NCI-H524 treated with DMSO at 0.1 percent for 48 hours (cell line): ENCODE data around the gene MNX1.

Experiments
- DNase-seq: peaks from one replicate; lab custom pipeline; 2025; lab: John Stamatoyannopoulos, UW

The MNX1 gene

DNA sequence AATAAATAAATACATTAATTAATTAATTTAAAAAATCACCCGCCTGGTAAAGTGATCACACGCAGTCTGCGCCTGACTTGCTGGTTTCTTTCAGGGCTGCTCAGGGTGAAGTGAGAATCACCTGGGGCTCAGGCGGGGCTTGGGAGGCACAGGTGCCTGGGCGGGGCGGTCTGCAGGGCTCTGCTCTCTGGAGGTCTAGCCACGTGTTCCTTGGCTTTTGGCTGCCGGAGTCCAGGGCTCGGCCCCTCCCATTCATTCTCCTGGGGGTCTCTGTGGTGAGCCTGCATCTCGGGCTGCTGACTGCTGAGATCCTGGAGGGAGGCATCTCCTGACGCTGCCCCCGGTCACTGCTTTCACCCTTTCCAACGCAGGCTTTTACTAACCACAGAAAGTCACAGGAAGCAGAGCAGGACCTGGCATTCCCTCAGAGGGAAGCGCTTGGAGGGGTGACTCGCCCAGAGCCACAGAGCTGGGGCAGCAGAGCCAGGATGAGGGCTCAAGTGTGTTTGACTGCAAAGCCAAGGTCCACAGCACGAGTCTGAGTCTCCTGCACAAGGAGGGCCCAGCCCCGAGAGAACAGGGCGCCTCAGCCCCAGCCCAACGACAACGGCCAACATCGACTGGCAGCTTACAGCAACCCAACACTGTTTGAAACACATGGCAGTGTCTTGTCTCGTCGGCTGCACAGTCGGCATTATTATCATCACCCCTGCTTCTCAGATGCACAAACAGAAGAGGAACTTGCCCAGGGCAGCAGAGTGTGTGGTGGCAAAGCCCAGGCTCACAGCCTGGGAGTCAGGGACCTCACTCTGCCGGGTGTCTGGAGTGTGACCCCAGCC is 22.4 kb upstream of the MNX1 start:
- DNase-seq, result no peak

DNA sequence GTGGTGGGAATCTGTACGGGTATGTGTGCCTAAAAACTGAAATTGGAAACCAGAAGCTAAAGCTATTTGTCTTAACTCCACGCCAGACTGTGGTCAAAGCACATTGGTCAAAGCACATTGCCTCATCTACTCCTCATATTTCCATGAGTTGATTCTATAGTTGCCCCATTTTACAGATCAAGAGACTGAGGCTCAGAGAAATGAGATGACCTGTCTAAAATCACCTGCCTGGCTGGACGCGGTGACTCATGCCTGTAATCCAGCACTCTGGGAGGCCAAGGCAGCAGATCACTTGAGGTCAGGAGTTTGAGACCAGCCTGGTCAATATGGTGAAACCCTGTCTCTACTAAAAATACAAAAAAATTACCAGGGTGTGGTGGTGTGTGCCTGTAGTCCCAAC is 21.7 kb upstream of the MNX1 start:
- no peak for DNase-seq

DNA sequence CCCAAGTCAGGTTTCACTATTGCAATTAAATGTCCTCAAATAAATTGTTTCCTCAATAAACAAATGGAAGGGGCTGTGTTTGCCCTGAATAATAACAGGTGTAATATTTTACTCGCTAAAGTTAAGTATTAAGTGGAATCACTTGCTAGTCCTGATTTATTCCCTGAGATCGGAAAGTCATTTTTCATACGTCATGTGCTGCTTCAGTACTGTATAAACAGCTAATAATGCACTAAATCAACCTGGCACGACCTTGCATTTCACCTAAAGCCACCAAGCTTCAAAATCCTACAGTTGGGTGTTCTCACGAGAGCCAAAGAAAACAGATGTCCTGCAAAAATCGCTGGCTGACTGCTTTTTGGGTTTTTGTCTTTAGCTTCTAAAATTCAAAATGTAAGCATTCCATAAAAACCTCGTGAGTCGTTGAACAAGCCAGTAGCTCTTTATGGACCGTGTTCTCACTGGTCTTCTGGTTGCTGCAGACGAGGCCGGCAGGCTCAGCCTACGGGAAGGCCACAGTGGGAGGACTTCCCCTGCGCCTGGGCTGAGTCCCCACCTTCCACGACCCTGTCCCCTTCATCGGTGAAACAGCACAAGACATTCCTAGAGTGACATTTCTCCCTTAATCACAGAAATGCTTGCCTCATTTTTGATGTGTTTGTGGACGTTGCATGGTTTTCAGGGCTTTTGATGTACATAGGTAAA is 17.9 kb upstream of the MNX1 start:
- no peak for DNase-seq

DNA sequence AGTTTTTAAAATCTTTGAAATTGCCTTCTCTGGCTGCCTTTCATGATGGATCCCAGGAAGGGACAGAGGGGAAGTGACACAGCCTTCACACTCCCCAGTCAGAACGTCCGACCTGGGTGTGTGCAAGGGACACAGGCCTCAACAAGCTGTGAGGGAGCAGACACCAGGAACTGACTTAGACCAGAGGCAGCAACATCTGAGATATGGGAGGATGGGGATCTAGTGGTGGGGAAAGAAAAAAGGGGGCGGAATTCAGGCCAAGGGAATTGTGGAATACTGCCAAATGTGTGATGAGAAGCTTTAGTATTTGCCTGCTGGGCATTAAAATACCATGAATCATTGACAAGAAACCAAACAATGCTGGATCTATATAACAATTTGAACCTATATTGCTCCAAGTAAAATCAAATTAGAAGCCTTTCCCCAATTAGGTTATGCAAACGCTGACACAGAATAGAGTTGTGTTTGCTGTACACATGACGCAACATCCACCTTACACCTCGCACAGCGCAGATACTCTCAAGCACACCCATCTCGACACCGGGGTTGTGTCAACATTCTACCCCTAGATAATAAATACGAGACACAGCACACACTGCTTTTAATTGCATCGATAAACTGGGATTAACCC is 17.2 kb upstream of the MNX1 start:
- no peak for DNase-seq

DNA sequence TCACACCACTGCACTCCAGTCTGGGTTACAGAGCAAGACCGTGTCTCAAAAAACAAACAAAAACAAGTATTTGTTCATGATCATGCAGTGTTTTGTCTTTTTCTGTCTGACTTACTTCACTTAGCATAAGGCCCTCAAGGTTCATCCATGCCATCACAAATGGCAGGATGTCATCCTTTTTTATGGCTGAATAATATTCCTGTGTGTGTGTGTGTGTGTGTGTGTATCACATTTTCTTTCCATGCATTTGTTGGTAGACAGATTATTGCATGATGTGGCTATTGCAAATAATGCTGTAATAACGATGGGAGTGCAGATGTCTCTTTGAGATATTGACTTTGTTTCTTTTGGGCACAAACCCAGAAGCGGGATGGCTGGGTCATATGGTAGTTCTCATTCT is 14.3 kb upstream of the MNX1 start:
- no peak for DNase-seq

DNA sequence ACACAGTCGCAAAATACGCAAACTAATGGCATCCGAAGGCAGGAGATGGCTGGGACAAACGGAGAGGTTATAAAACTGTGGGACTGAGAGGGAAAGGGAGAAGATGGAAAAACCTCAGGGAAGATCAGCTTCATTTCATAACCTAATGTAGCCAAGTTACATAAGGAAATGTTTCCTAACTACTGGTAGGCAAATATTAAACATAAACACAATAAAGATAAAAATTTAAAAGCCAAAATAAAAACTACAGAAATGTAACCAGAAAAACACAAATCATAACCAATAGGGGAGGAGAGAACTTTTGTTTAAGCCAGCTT is 13.1 kb upstream of the MNX1 start:
- no peak for DNase-seq

DNA sequence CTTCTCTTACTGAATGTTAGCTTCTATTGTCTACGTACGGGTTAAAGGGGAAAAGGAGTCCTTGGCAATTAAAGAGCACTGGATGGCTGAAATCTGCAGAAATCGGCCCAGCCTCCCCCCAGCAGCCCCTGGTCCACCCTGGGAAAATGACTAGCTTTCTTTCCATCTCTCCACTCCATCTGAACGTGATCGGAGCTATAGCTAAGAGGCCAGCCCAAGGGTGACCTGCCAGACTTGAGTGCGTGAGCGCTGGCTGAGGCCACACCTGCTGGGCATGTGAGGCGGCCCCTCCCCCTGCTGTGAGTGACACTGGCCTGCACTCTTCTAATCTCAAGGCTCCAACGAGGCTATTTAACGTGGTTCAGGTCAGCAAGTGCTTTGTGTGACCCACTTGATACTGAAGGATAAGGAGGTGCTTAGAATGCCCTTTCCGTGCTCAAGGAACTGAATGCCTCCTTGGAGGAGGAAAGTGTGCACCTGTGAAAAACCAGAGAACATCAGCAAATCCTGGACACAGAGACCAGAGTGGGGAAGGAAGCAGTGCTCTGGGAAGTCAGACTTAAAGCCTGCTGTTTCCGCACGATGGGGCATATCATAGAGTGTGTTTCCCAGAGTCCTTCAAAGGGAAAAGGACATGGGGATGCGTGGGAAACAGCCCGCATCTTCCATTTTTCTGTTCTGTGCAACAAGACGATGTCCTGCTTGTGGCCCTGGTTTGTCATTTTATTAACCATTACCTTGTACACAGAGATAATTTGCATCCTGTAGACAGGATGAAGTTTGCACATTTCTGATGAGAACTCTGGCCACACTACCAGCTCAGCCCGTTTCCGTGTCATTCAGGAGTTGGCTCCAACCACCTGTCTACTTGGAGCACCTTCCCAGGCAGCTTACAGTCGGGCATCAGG is 12.5 kb upstream of the MNX1 start:
- DNase-seq, result no peak

DNA sequence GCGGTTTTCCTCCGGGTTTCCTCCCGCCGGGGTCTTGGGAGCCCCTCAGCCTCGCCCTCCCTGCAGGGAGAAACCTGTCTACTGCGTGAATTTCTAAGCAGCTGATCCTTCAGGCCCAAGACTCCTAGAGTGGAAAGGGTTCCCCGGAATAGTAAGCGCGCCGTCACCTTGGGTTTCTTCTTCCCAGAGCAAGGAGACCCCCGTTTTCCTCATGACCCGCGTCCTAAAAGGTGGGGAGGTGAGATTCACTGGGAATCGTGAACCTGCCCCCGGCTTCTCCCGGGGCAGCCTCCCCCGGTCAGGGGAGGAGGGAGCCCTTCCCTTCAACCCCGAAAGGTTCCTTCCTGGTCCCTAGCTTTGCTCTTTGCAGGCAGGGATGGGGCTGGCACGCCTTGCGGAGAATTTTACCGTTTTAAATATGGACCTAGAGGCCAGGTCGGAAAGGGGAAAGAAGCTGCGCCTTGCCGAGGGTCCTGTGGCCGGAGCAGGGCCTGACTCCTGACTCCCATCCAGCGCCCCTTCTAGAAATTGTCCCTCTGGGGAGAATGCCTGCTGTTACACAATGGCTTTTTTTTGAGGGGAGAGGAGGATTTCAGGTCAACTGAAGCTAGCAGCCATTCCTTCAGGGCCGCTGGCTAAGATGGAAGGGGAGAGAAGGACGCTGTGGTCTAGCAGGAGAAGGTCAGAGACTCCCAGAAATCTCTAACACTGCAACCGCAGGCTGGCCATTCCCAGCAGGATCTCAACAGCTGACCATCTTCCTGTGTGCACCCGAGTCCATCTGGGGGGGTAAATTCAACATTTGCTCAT is 11.6 kb upstream of the MNX1 start:
- DNase-seq, result no peak

DNA sequence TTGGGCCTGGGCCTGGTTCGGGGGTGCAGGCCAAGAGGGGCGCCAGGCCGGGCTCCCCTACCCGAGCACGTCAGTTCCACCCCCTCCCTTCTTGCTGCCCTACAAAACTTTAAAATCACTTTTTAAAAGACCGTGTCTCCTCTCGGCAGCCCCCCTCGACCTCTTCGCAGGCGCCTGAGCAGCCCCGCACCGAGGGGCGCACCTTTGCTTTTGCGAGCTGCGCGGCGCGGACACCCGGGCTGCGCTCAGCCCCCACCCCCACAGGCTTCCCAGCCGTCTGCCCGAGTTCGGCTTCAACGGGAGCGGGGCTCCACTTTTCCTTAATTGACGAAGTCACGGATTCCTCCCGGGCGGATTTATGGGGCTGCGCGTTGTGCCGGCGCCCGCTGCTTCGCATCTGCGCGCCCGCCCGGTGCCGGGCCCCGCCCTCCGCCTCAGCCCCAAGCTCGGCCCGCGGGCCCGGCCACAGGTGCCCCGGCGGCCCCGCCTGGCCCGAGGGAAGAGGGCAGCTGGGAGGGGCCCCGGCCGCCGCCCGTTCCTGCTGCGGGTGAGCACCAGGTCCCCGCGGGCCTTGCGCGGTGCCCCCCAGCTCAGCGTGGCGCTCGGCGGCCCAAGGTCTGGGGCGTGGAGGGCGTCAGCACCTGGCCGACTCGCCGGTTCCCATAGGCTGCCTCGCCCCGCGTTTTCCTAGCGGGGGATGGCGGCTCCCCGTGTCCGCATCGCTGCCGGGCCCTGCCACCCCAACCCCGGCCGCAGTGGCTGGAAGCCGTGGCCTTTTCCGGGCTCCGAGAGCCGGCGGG is 10.8 kb upstream of the MNX1 start:
- no peak for DNase-seq

DNA sequence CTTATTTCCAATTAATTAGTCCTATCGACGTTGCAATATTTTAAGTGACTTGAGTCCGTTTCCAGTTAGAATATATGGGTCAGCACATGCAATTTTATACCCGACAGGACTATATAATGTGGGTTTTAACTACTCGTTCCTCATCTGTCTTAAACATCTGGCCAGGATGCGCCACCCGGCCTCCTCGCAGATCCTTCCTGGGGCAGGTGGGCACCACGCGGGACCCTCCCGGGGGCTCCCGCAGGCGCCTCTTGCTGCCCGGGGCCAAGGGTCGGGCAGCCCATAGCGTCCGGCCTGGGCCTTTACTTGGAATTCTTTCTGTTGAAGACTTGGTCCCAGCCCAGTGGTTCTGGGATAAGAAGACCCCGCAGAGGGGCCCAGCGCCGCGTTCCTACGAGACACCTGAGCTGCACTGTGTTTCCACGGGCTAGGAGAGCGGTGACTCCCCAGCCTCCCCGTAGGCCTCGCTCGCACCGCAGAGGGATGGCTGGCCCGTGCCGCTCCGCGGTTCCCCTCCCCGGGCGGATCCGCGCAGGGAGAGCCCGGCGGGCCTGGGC is 10.1 kb upstream of the MNX1 start:
- DNase-seq, result no peak

DNA sequence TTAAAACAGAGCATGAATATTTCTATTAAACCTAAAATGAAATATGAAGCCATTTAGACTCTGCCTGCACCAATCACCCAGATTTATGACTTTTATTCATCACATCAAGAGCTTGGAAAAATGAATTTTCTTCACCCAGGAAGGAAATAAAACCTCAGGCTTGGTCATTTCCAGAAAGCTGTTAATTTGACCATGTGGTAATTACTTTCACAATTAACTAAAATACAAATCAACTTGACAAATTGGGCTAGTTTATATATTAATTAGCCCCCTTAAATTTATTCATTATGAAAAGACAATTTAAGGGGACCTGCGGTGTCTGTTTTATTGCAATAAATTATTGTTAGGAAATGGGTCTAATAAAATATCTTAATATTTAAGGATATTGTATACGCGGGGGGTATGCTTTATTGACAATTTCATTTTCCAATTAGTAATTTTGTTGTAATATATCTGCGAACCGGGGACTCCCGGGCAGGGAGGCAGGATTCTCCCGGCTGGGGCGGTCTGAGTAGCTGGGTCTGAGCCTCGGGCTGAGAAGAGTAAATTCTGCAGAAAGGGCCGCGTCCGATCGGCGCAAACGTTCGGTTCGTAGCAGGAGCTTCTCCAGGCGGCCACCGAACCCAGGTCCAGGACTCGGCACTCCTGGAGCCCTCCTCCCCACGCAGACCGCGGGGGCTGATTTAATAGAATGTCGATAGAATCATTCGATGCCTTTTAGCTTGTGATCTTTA is 9.4 kb upstream of the MNX1 start:
- DNase-seq, result no peak

DNA sequence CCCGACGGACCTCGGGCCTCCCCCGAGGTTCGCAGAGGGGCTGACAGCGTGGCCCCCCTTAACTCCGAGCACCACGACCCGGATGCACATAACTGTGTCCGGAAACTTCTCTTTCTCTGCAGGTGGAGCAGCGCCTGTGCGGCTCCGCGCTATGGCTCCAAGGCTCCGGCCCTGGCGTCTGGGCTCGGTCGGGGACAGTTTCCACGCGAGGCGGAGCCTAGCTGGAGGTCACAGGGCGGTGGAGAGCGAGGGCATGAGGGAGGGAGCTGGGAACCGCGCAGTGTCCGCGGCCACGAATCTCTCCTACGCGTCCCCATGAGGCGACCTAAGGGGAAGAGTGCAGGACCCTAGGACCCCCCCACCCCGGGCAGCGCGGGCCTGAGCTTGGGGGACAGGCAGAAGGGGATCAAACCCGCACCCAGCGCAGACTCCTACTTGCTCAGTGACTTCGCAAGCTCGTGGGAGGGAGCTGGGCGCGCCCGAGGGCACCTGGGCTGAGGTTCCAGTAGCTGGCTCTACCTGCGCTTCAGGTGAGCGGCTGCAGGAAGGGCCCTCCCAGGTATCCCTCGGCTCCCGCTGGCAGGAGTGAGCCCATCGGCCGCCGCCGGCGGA is 8.6 kb upstream of the MNX1 start:
- DNase-seq, result no peak

DNA sequence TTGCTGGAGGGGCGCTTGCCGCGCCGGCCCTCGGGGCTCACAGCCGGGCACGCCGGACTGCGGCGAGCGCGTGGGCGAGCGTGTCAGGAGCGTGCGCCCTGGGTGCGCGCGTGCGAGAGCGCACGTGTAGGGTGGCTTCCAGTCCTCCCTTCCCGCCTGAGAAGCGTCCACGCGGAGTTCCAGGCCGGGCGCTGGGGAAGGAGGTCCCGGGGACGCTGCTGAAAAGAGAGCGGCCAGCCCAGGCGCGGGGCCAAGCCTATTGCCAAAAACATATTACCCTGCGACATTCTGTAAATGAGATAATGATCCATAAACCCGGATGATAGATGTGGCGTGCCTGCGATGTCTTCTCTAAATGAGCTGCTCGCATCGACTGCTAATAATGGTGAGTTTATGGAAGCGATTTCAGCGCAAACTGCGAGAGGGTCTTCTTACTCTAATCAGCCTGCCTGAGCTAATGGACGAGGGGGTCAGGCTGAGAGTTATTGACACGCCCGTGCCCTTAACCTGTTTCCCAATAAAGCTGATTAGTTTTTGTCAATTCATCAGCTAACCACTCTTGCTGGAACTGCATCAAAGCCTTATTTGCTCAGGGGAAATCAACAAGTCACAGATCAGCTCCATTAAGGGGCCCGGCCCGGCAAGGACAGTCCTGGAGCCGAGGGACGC is 8.0 kb upstream of the MNX1 start:
- DNase-seq, result no peak

DNA sequence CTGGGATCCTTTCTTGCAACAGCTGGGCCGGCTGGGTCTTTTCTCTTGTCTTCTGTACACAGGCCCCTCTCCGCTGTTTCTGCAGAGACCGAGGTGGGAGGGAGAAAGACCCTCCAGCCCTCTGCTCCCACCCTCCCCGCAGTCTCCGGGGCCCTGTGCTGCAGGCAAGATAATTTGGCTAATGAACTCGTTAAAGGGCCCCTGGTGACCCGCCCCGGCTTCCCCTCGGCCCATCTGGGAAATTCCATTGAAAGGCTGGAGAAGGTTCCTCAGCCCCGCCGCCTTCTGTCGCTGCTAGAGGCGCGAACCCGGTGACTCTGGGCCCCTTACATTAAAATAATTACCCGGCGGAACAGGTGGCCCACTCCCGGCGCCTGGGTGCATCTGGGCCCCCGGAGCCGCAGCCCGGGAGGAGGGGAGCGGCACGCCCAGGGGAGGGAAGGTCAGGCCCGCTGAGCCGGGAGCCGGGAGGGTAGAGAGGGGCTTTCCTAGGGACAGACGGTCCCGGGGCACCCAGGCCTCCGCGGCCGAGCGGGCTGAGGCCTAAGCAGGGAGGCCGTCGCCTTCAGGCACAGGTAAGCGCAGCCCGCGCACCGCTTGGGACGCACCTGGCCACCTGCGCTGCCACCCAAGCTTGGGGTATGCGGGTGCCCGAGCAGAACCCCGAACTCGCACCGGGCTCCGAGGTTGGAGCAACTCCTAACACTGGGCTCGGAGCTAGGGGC is 7.3 kb upstream of the MNX1 start:
- peak; percentile 46 for DNase-seq

DNA sequence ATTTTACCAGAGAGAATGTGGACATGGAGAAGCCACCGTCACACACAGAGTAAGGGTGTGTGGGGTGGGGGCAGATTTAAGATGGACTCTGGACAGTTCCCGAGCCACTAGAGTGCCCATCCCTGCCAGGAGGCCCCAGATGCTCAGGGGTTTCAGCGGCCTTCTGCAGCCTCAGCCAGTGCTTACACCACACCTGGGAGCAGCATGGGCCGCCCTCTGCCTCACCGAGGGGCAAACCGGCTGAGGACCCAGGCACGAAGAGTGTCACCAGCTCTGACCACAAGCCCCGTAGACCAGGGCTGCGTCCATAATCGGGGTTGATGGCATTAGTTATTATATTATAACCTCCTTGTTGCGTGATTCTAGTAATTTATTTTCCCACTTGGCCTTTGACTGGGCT is 6.7 kb upstream of the MNX1 start:
- no peak for DNase-seq

DNA sequence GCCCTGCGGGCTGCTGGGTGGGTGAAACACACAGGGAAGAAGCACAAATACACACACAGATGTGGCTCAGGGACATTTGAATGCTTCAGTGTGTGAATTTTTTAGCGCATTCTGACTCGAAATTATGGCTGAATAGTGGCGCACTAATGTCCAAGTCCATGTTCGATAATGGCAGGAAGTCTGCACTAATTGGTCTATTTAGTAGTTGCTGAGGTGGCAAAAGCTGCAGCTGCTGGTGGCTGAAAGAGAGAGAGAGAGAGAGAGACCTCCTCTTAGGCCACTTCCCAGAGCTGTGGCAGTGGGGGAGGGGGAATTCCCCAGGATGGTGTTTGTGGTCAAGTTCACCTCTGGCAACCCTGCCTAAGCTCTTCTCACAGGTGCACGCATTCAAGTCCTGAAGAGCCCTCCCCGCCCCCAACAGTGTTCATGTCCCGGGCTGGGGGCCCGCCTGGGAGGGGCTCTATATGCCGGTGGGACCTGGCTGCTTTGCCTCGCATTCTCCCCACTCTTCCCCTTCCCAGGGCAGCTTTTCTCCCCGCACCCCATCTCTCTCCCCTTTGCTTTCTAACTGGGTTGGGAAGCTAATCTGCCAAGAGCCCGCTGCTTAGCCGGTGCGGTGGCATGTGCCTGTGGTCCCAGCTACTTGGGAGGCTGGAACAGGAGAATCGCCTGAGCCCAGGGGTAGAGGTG is 6.0 kb upstream of the MNX1 start:
- DNase-seq, result no peak

DNA sequence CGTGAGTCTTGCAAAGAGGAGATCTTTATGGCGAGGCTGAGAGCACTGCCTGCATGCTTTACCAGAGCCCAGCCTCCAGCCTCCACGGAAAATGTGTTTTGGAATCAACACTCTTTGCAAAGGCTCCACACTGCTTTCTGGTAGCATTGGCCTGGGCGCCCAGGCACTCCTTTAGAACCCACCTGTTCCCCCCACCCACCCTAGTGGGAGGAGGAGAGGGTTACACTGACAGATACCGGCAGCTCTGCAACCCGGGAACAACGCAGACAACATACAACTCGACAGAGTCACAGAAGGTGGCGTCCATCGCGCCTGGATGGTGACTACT is 5.5 kb upstream of the MNX1 start:
- no peak for DNase-seq
